HG03108 (cell line): Measurements from ENCODE around the gene SLC22A12.
"Not testable (repeated sequence)": the region's sequence is repeated elsewhere in the genome, so short reads cannot be mapped to it uniquely, and the experiment has no call there.

ENCODE experiments used
- ATAC-seq: cut with Tn5 transposase; IDR thresholded peaks from one replicate; pipeline ENCODE4 v1.9.1; 2021; ENCODE audit warnings: moderate library complexity; ENCODE audit not compliant: unreplicated experiment

Gene SLC22A12

GRCh38 chr11:64583296-64584262 lies 7.4 kb upstream of the SLC22A12 start:
- ATAC-seq, result no peak

DNA sequence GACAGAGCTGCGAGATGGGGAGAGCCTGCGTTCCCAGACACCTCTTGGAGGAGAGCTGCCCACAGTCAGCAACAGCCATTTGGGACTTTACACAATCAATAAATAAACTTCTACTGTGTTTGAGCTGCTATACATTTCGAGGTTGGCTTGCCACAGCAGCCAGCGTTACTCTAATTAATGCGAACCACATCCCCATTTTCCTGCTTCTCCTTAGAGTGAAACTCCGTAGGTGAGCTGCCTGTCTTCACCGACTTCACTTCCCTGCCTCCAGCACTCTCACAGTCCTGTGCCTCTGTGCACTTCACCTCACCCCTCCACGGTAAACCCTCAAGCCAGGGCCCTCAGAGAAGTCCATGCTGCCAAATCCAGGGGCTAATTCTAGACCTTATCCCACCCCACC lies 5.9 kb upstream of the SLC22A12 start:
- ATAC-seq, result no peak

- no peak for ATAC-seq
Observed at GRCh38 chr11:64586366-64586765, 4.7 kb upstream of the SLC22A12 start.

DNA sequence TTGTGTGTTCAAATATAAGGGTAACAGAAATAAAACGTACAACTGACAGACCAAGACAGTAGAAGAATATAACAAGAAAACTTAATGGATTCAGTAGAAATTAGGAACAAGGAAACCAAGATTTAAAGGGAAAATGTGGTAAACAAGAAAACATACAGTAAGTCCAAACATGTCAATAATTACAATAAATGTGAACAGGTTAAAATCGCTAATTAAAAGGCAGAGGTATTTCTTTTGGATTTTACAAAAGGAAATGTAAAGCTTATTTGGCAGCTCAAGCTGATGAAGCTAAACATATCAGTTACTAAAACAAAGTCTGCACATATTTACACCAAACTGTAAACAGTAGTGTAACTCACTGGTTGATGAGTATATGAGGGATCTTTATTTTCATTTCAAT lies 2.3 kb upstream of the SLC22A12 start:
- no peak for ATAC-seq

DNA sequence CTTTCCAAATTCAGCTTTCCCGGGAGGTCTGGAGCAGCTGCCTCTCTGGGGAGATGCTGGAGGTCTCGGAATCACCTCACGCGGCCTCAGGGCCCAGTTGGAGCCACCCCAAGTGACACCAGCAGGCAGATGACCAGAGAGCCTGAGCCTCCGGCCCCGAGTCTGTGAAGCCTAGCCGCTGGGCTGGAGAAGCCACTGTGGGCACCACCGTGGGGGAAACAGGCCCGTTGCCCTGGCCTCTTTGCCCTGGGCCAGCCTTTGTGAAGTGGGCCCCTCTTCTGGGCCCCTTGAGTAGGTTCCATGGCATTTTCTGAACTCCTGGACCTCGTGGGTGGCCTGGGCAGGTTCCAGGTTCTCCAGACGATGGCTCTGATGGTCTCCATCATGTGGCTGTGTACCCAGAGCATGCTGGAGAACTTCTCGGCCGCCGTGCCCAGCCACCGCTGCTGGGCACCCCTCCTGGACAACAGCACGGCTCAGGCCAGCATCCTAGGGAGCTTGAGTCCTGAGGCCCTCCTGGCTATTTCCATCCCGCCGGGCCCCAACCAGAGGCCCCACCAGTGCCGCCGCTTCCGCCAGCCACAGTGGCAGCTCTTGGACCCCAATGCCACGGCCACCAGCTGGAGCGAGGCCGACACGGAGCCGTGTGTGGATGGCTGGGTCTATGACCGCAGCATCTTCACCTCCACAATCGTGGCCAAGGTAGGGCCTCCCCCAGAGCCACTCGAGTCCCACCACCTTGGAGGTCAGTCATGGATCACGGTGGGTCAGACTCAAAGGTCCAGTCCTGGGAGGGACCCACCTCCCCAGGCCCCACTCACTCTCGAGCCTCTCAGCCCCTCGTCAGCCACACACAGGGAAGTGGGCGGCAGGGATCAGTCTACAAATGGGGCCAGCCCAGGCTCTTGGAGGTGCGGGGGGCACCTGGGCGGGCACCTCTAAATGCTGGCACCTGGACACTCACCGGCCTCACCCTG lies 525 bp downstream of the SLC22A12 start:
- no peak for ATAC-seq

DNA sequence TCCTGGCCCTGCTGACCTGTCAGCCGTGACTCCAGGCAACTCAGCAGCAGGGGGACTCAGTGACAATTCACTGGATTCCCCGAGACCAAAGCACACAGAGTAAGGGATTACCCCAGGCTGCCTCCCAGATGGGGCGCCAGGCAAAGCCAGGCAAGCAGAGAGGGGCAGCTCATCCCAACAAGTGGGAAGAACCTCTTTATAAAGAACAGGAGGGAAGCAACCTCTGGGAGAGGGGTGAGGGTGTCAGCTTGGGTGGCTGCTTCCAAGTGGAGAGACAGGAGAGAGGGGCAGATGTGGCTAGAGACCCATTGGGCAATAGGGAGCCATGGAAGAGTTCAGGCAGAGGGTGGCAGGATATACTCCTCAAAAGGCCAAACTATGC lies 1.2 kb downstream of the SLC22A12 start:
- no peak for ATAC-seq

DNA sequence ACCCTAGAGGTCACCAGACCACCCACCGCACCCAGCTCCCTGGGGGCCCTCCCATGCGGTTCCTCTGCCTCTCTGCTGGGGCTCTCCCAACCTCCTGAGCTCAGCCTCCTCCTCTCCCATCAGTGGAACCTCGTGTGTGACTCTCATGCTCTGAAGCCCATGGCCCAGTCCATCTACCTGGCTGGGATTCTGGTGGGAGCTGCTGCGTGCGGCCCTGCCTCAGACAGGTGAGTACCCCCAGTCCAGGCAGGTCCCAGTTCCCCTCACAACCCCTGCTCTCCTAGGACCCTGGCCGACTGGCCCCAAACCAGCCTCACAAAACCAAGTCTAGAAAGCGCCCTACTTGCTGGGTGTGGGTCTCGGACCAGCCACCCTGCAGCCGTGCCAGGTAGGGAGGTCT lies 1.6 kb downstream of the SLC22A12 start:
- ATAC-seq, result no peak

DNA sequence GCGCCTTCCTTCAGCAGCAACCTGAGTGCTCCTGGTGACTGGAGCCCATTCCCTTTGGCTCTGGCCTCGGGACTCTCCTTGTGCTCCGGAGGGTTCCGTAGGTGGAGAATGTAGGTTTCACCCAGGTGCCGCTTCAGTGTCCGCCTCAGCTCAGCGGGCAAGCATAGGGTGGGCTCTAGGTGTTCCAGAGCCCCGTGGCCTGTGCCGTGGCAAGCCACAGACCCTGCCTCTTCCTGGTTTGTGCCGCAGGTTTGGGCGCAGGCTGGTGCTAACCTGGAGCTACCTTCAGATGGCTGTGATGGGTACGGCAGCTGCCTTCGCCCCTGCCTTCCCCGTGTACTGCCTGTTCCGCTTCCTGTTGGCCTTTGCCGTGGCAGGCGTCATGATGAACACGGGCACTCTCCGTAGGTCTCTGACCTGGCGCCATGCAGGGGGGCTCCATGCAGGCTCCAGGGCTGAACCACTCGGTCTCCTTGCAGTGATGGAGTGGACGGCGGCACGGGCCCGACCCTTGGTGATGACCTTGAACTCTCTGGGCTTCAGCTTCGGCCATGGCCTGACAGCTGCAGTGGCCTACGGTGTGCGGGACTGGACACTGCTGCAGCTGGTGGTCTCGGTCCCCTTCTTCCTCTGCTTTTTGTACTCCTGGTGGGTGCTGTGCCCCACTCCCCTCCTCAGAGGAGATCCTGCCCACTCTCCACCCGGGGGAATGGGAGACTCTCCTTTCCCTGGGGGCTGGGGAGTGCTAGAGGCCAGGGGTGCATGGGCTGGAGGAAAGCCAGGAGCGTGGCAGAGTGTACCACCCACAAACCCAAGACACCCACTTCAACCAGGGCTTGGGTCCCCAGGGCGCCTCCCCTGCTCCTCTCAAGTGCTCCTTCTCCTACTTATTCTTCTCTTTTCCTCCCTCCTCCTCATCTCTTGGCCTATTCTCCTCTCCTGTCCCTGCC lies 2.4 kb downstream of the SLC22A12 start:
- ATAC-seq, result no peak

DNA sequence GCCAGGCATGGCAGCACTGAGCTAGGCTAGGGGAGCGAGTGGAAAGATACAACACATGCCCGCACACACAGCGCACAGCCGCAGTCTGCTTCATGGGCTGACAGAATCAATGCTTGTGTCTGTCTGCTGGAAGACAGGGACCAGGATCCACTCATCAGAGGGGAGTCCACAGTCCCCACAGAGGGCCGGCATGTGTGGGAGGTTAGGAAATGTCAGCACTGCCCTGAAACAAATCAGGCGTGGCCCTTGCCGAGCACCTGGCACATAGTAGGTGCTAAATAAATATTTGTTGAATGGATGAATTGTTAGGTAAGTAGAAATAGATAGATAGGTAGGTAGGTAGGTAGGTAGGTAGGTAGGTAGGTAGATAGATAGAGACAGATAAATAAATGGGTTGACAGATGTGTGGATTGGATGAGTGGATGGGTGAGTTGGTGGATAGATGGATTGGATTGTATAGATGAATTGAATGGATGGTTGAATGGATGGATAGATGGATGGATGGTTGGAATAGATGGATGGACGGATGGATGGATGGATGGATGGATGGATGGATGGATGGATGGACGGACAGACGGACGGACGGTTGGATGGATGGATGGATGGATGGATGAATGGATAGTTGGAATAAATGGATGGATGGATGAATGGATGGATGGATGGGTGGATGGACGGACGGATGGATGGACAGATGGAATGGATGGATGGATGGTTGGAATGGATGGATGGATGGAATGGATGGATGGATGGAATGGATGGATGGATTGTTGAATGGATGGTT lies 3.3 kb downstream of the SLC22A12 start:
- no peak for ATAC-seq

DNA sequence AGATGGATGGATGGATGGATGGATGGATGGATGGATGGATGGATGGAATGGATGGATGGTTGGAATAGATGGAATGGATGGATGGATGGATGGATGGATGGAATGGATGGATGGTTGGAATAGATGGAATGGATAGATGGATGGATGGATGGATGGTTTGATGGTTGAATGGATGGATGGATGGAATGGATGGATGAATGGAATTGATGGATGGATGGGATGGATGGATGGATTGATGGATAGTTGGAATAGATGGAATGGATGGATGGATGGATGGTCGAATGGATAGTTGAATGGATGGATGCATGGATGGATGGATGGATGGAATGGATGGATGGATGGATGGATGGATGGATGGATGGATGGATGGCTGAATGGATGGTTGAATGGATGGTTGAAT lies 4.9 kb downstream of the SLC22A12 start:
- ATAC-seq, result not testable (repeated sequence)

DNA sequence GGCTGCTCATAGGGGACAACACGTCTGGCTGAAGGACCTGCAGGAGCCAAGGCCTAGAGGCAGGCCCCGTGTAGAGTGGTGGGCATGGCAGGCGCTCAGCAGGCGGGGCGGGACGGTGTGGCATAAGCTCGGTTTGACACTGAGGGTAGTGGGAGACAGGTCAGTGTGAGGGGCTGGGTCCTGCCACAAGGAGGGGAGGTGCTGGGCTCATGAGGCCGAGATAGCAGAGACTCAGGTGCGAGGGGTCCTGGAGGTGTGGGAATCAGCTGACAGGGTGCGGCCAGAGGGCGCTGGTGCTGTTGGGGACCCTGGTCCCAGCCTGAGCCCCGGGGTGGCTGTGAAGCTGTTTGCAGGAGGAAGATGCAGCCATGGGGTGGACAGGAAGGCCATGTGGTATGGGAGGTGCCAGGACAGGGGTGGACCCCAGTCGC lies 6.7 kb downstream of the SLC22A12 start:
- ATAC-seq, result no peak

DNA sequence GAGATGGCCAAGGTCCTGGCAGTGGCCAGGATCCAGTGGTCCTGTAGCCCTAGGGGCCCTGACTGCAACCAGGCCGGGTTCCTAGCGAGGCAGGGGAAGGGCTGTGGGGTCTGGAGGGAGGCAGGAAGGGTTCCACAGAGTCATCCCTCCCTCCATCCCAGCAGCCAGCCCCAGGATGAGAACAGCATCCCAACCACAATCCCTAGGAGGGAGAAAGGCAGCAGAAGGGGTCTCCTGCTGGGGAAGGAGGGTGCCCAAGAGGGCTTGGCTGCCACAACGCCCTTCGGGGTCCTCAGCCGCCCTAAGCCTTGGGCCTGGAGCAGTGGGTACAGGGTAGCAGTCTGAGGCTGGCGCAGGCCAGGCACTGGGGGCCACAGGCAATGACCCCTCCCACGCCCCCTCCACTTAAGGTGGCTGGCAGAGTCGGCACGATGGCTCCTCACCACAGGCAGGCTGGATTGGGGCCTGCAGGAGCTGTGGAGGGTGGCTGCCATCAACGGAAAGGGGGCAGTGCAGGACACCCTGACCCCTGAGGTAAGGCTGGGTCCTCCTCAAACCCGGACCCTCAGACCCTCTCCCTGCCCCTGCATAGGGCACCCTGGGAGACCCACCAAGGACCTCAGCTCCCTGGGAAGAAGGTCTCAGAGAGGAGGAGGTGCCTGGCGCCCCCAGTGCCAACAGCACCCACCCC lies 7.2 kb downstream of the SLC22A12 start:
- no peak for ATAC-seq

DNA sequence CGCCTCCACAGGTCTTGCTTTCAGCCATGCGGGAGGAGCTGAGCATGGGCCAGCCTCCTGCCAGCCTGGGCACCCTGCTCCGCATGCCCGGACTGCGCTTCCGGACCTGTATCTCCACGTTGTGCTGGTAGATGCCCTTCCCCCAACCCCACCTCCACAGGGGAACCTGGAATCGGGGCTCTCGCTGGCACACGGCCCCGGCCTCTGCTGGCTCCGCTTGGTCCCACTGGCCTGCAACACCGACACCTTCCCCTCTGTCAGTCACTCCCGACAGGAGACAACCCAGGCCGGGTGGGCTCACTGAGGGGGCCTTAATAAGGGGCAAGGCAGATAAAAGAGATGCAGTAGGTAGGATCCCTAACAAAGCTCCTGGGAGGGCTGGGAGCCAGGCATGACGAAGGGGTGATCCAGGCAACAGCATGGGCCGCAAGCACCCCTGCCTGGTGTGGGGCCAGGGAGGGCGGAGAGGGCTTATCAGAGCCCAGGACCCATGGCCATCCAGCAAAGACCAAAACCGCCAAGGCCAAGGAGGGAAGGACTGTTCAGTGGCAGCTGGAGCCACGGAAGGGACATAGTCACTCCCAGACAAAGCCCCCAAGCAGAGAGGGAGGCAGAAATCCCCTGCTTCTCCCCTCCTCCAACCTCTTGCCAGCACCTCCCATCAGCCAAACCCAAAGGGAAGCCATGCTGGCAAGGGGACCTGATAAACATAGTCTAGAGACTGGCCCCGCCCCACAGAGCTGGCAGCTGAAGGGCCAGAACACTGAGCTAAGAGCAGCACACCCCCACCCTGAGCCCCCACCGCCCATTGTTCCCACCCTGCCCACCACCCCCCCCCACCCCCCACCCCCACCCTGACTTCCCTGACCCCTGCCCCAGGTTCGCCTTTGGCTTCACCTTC lies 8.0 kb downstream of the SLC22A12 start:
- ATAC-seq, result no peak

- no peak for ATAC-seq
Observed at GRCh38 chr11:64599698-64600211, 8.7 kb downstream of the SLC22A12 start.

GRCh38 chr11:64600281-64600992 lies 9.4 kb downstream of the SLC22A12 start:
- no peak for ATAC-seq

GRCh38 chr11:64601605-64602465 lies 10.8 kb downstream of the SLC22A12 start:
- ATAC-seq, result no peak
